ENCODE data around the gene VASH2.

GRCh38 chr1:212974711-212975110 is 24.4 kb downstream of the VASH2 start:
- no peak for TF ChIP-seq CTCF (IDR thresholded peaks at IDR 0.05)
- TF ChIP-seq POLR2A (IDR thresholded peaks at IDR 0.05) = no peak

Data from Peyer's patch (tissue), 4 donors.